ENCODE results near the gene CACNG4. TPM values are rescaled to one million over a fixed set of nuclear protein-coding genes. Genes with fewer than 3 reads are reported as not detected.

The CACNG4 gene
- total RNA-seq, 1 experiment from 2014 or later, result 6.3 TPM

GRCh38 chr17:67044016-67044772 lies 79.7 kb downstream of the CACNG4 start, which contains the start of gene CACNG1:
TSS of gene CACNG1 (plus strand) at chr17:67044554. CDS start at chr17:67044661, 107 bp downstream.
- H3K9me3 ChIP-seq (ENCODE audit: control insufficient read depth, low read depth, low read length), result no peaks in the 10 kb centered on the region
- no peak within 1 kb of the TSS for H2BK5ac ChIP-seq (ENCODE audit: insufficient read length, low read length)
- Mint-ChIP-seq H3K4me3 (no peak within 1 kb of the TSS), H3K27me3 (ENCODE audit: low read depth) (peaks cover 2% of the 10 kb centered on the region), H3K27ac (peak within 1 kb of the TSS in 1 of 3 experiments; percentile 35; a peak in 1 of 7 replicates), H3K9me3 (peaks cover 18 to 20% of the 10 kb centered on the region in 2 experiments), H3K4me1 (peaks cover 5 to 10% of the 10 kb centered on the region in 2 experiments; a peak in 3 of 4 replicates), H3K36me3 (ENCODE audit: insufficient read depth in 1 of 3, low read depth in 3 of 3) (peaks cover 0 to 14% (median 8%) of the 10 kb centered on the region in 3 experiments; a peak in 4 of 7 replicates)
- H3K79me1 ChIP-seq (ENCODE audit: insufficient read depth, low read depth, low read length, poor library complexity, severe bottlenecking), result no peaks in the 10 kb centered on the region
- WGBS (ENCODE audit: extremely low coverage, insufficient read length, low lambda C conversion rate), result no CpG with 5 or more reads among the region's 32 CpGs
- no peaks in the 10 kb centered on the region for H3K23me2 ChIP-seq (ENCODE audit: insufficient read length, low read depth, low read length, poor library complexity, severe bottlenecking)
- no peaks in the 10 kb centered on the region for H3K27me3 ChIP-seq (ENCODE audit: insufficient read depth, low read length)
- no peak within 1 kb of the TSS for H3T11ph ChIP-seq (ENCODE audit: low read length)
- H3K9ac ChIP-seq (ENCODE audit: extremely low read depth, insufficient read length, low read length), result no peak within 1 kb of the TSS
- no peak for DNase-seq
- no peaks in the 10 kb centered on the region for H3K79me2 ChIP-seq (ENCODE audit: insufficient read depth, low read length)
- no peak within 1 kb of the TSS for H2BK20ac ChIP-seq (ENCODE audit: low read depth, low read length, poor library complexity, severe bottlenecking)
- H3K18ac ChIP-seq (ENCODE audit: insufficient read length, low read depth, low read length), result no peak within 1 kb of the TSS
- no peaks in the 10 kb centered on the region for H4K20me1 ChIP-seq (ENCODE audit: control insufficient read depth, insufficient read depth, insufficient read length)
- no peak within 1 kb of the TSS for H4K5ac ChIP-seq (ENCODE audit: insufficient read length, low read depth, low read length)
- H3K4me1 ChIP-seq (ENCODE audit: insufficient read depth, low read length), result no peaks in the 10 kb centered on the region
- H3K14ac ChIP-seq (ENCODE audit: insufficient read depth, low read length), result no peak within 1 kb of the TSS; the same call in 1 of the 2 replicates
- no peak within 1 kb of the TSS for H2BK120ac ChIP-seq (ENCODE audit: low read depth, low read length, poor library complexity, severe bottlenecking)
- H3K27ac ChIP-seq (ENCODE audit: insufficient read length, low read depth, low read length), result no peak within 1 kb of the TSS
- no peak within 1 kb of the TSS for H3K4me2 ChIP-seq (ENCODE audit: insufficient read depth, insufficient read length, low read length)
- H4K8ac ChIP-seq (replicated peaks; ENCODE audit: insufficient read length, low read depth, low read length), result no peak within 1 kb of the TSS
- H2BK12ac ChIP-seq (ENCODE audit: insufficient read length, low read depth, low read length), result no peak within 1 kb of the TSS
- no peak for TF ChIP-seq CTCF (conservative IDR thresholded peaks at IDR 0.05)
- H3K4ac ChIP-seq (ENCODE audit: low read depth, low read length), result no peak within 1 kb of the TSS
- no peak within 1 kb of the TSS for H3K23ac ChIP-seq (ENCODE audit: insufficient read length, low read depth, low read length)
- no peak within 1 kb of the TSS for H2AFZ ChIP-seq (ENCODE audit: low read length)
- no peak within 1 kb of the TSS for H2AK5ac ChIP-seq (ENCODE audit: insufficient read length, low read length)
- no peak within 1 kb of the TSS for H4K91ac ChIP-seq (ENCODE audit: insufficient read length, low read depth, low read length)
- H3K56ac ChIP-seq (ENCODE audit: insufficient read length, low read depth, low read length), result no peak within 1 kb of the TSS
- no peak within 1 kb of the TSS for H2BK15ac ChIP-seq (ENCODE audit: low read depth, low read length)

Data from H9 (cell line).